NCI-H82 treated with DMSO at 0.1 percent for 48 hours (cell line): ENCODE results near the gene MED28.
"Not testable (repeated sequence)": the region's sequence is repeated elsewhere in the genome, so short reads cannot be mapped to it uniquely, and the experiment has no call there.

Source experiments
- DNase-seq: peaks from one replicate; lab custom pipeline; 2025; ENCODE audit not compliant: unreplicated experiment; lab: John Stamatoyannopoulos, UW

MED28 gene

GRCh38 chr4:17616283-17616682 is 1.8 kb downstream of the MED28 start:
- no peak for DNase-seq

- DNase-seq: no peak
Measured at GRCh38 chr4:17618926-17619325, 4.5 kb downstream of the MED28 start.

- DNase-seq: no peak
Measured at GRCh38 chr4:17619416-17620105, 5.1 kb downstream of the MED28 start.

- no peak for DNase-seq
Measured at GRCh38 chr4:17623451-17624001, 9.1 kb downstream of the MED28 start.

GRCh38 chr4:17624821-17625220 is 10.4 kb downstream of the MED28 start:
- no peak for DNase-seq

- no peak for DNase-seq
Measured at GRCh38 chr4:17630228-17630627, 15.8 kb downstream of the MED28 start.

- DNase-seq: no peak
Measured at GRCh38 chr4:17633600-17633999, 19.2 kb downstream of the MED28 start.

GRCh38 chr4:17635056-17635455 is 20.6 kb downstream of the MED28 start:
- DNase-seq: no peak

GRCh38 chr4:17636341-17636695 is 21.9 kb downstream of the MED28 start:
- DNase-seq: no peak

GRCh38 chr4:17636696-17637622 is 22.5 kb downstream of the MED28 start:
- peak; percentile 9 for DNase-seq

- DNase-seq: no peak
Measured at GRCh38 chr4:17639136-17639535, 24.7 kb downstream of the MED28 start.

- DNase-seq: no peak
Measured at GRCh38 chr4:17642398-17642783, 27.9 kb downstream of the MED28 start.

- DNase-seq: no peak
Measured at GRCh38 chr4:17646693-17647092, 32.3 kb downstream of the MED28 start.

- no peak for DNase-seq
Measured at GRCh38 chr4:17647176-17647806, 32.9 kb downstream of the MED28 start.

GRCh38 chr4:17647927-17648326 is 33.5 kb downstream of the MED28 start:
- DNase-seq: no peak

GRCh38 chr4:17650406-17650805 is 36.0 kb downstream of the MED28 start:
- no peak for DNase-seq

GRCh38 chr4:17654701-17655100 is 40.3 kb downstream of the MED28 start:
- DNase-seq: no peak

- no peak for DNase-seq
Measured at GRCh38 chr4:17657090-17657489, 42.6 kb downstream of the MED28 start.

- DNase-seq: no peak
Measured at GRCh38 chr4:17657849-17658248, 43.4 kb downstream of the MED28 start.

- not testable (repeated sequence) for DNase-seq
Measured at GRCh38 chr4:17659196-17659595, 44.8 kb downstream of the MED28 start.

GRCh38 chr4:17662694-17663093 is 48.3 kb downstream of the MED28 start:
- DNase-seq: no peak

GRCh38 chr4:17664755-17665154 is 50.3 kb downstream of the MED28 start:
- DNase-seq: no peak
